GM06990 (cell line): ENCODE results near the gene HIP1.

ENCODE experiments used
- DNase-seq: peaks from one replicate; pipeline ENCODE4 v3.0.0-alpha.2; 2011; ENCODE audit not compliant: insufficient read length; ENCODE audit errors: extremely low read depth
- H3K27me3 ChIP-seq: replicated peaks from 2 replicates; pipeline ENCODE4 v1.6.0; 2011; ENCODE audit warnings: low read length; ENCODE audit not compliant: control insufficient read depth, insufficient read depth
- H3K36me3 ChIP-seq: 2 replicates; pipeline ENCODE4 v1.5.1; 2011; ENCODE audit warnings: low read length; ENCODE audit not compliant: control insufficient read depth, insufficient read depth
- H3K4me3 ChIP-seq: replicated peaks from 2 replicates; pipeline ENCODE4 v1.5.1; 2011; ENCODE audit warnings: low read depth, mild to moderate bottlenecking, control low read depth, low read length
- TF ChIP-seq, protein P1 (sequence below): IDR thresholded peaks from 2 replicates; pipeline ENCODE4 v1.5.1; 2011; ENCODE audit warnings: low read length, control low read depth, mild to moderate bottlenecking, inconsistent platforms; ENCODE audit not compliant: insufficient read depth, poor library complexity, severe bottlenecking

HIP1 gene

GRCh38 chr7:75667938-75668337, 70.8 kb downstream of the HIP1 start:
- Histone ChIP-seq H3K36me3 (no peaks in the 10 kb centered on the region), H3K4me3 (no peak overlapping the region), H3K27me3 (no peaks in the 10 kb centered on the region)
- no peak for DNase-seq
- TF ChIP-seq, protein P1, sequence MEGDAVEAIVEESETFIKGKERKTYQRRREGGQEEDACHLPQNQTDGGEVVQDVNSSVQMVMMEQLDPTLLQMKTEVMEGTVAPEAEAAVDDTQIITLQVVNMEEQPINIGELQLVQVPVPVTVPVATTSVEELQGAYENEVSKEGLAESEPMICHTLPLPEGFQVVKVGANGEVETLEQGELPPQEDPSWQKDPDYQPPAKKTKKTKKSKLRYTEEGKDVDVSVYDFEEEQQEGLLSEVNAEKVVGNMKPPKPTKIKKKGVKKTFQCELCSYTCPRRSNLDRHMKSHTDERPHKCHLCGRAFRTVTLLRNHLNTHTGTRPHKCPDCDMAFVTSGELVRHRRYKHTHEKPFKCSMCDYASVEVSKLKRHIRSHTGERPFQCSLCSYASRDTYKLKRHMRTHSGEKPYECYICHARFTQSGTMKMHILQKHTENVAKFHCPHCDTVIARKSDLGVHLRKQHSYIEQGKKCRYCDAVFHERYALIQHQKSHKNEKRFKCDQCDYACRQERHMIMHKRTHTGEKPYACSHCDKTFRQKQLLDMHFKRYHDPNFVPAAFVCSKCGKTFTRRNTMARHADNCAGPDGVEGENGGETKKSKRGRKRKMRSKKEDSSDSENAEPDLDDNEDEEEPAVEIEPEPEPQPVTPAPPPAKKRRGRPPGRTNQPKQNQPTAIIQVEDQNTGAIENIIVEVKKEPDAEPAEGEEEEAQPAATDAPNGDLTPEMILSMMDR, result no peak

- Histone ChIP-seq H3K4me3 (no peak overlapping the region), H3K36me3 (no peaks in the 10 kb centered on the region), H3K27me3 (no peaks in the 10 kb centered on the region)
- DNase-seq, result no peak
- TF ChIP-seq, protein P1, result no peak
Observed at GRCh38 chr7:75663302-75663907, 75.3 kb downstream of the HIP1 start.

GRCh38 chr7:75662579-75663301, 76.0 kb downstream of the HIP1 start:
- Histone ChIP-seq H3K27me3 (no peaks in the 10 kb centered on the region), H3K36me3 (no peaks in the 10 kb centered on the region), H3K4me3 (0 out of 2 replicates have a peak overlapping the region, but pooled peaks have one; percentile 1)
- peak; percentile 80 for DNase-seq
- TF ChIP-seq, protein P1, result no peak

- DNase-seq, result no peak
- no peaks in the 10 kb centered on the region for H3K27me3 ChIP-seq
- no peak overlapping the region for H3K4me3 ChIP-seq
- TF ChIP-seq, protein P1, result no peak
- H3K36me3 ChIP-seq, result no peaks in the 10 kb centered on the region
Observed at GRCh38 chr7:75660566-75661215, 78.0 kb downstream of the HIP1 start.

- Histone ChIP-seq H3K36me3 (no peaks in the 10 kb centered on the region), H3K4me3 (no peak overlapping the region), H3K27me3 (no peaks in the 10 kb centered on the region)
- TF ChIP-seq, protein P1, result no peak
- DNase-seq, result no peak
Observed at GRCh38 chr7:75658802-75659201, 79.9 kb downstream of the HIP1 start.
